B cell (primary cell): ENCODE results near the gene GGN. TPM values are rescaled to one million over a fixed set of nuclear protein-coding genes. Genes with fewer than 3 reads are reported as not detected.

Source experiments
- ATAC-seq: fragments of 200-7000 bp; cut with Tn5 transposase; one replicate; pipeline ENCODE4 v1.10.0; 2021; ENCODE audit warnings: low read depth, mild to moderate bottlenecking, moderate number of reproducible peaks, moderate library complexity
- CTCF ChIA-PET: fragments of 350-600 bp; sonication (Branson Sonifier 250); formaldehyde crosslinking; loops from one replicate; lab custom pipeline; 2021; ENCODE audit warnings: antibody characterized with exemption, inconsistent platforms; lab: Charles Lee
- POLR2A ChIA-PET: fragments of 350-600 bp; sonication (Branson Sonifier 250); formaldehyde crosslinking; loops from one replicate; lab custom pipeline; 2021; ENCODE audit warnings: antibody characterized with exemption; lab: Charles Lee
- DNase-seq: peaks from one replicate; pipeline ENCODE4 v3.0.0; 2013
- H2AFZ ChIP-seq: 2 replicates; pipeline ENCODE4 v1.6.1; 2012; ENCODE audit warnings: mild to moderate bottlenecking, low read depth, low read length; ENCODE audit not compliant: insufficient read depth, poor library complexity, severe bottlenecking
- H3K27ac ChIP-seq, 2 donors: 1 replicate in 1 of 2; 2 replicates in 1 of 2; pipeline ENCODE4 v1.5.1; 2012 to 2013; ENCODE audit warnings: low read length in 2 of 2, mild to moderate bottlenecking in 2 of 2, moderate library complexity in 1 of 2
- H3K27me3 ChIP-seq, 4 experiments: fragments of 200-600 bp in 1 of 4; sonication (generic) in 1 of 4; replicated peaks in 1 of 4; 1 replicate in 2 of 4; 2 replicates in 2 of 4; pipeline versions ENCODE4 v1.6.1 to v1.7.0; 2013 to 2016; ENCODE audit warnings: low read length in 3 of 4, mild to moderate bottlenecking in 2 of 4, mixed read lengths in 1 of 4, moderate library complexity in 1 of 4; ENCODE audit not compliant: insufficient read depth in 4 of 4, control insufficient read depth in 3 of 4; ENCODE audit errors: control extremely low read depth in 1 of 4
- H3K36me3 ChIP-seq, 2 experiments: replicated peaks in 1 of 2; 1 replicate in 1 of 2; 2 replicates in 1 of 2; pipeline versions ENCODE4 v1.6.1 to v1.7.1; 2013; ENCODE audit warnings: low read length in 1 of 2; ENCODE audit not compliant: insufficient read depth in 2 of 2, control insufficient read depth in 1 of 2; ENCODE audit errors: control extremely low read depth in 1 of 2, extremely low read depth in 1 of 2
- H3K4me1 ChIP-seq, 2 donors: fragments of 200-600 bp in 1 of 2; sonication (generic) in 1 of 2; 1 replicate in 1 of 2; 2 replicates in 1 of 2; pipeline versions ENCODE4 v1.5.1 to v1.6.1; 2013 to 2017; ENCODE audit warnings: low read length in 2 of 2; ENCODE audit not compliant: control insufficient read depth in 2 of 2, insufficient read depth in 2 of 2
- H3K4me2 ChIP-seq: replicated peaks from 2 replicates; pipeline ENCODE3; 2012; ENCODE audit warnings: mild to moderate bottlenecking, low read depth, low read length; ENCODE audit not compliant: poor library complexity, severe bottlenecking
- H3K4me3 ChIP-seq, 5 experiments: fragments of 200-600 bp in 1 of 5; sonication (generic) in 1 of 5; 1 replicate in 3 of 5; 2 replicates in 2 of 5; pipeline versions ENCODE4 v1.5.1 to v1.7.0; 2011 to 2016; ENCODE audit warnings: low read length in 4 of 5, mild to moderate bottlenecking in 4 of 5, low read depth in 2 of 5, control low read depth in 1 of 5, moderate library complexity in 1 of 5; ENCODE audit not compliant: insufficient read depth in 1 of 5; ENCODE audit errors: control extremely low read depth in 1 of 5, extremely low read depth in 1 of 5
- H3K79me2 ChIP-seq: fragments of 200-600 bp; sonication (generic); one replicate; pipeline ENCODE4 v1.6.0; 2016; ENCODE audit warnings: low read length; ENCODE audit not compliant: control insufficient read depth, insufficient read depth
- H3K9ac ChIP-seq: fragments of 200-600 bp; sonication (generic); 2 replicates; pipeline ENCODE4 v1.6.1; 2017; ENCODE audit warnings: mild to moderate bottlenecking, low read length, moderate library complexity
- H3K9me3 ChIP-seq, 3 donors: one replicate each; pipeline versions ENCODE4 v1.6.1 to v1.7.1; 2013; ENCODE audit warnings: low read length in 2 of 3; ENCODE audit not compliant: control insufficient read depth in 2 of 3, insufficient read depth in 1 of 3; ENCODE audit errors: control extremely low read depth in 1 of 3
- H4K20me1 ChIP-seq: 2 replicates; pipeline ENCODE4 v1.6.0; 2012; ENCODE audit warnings: mild to moderate bottlenecking, low read length; ENCODE audit not compliant: insufficient read depth, control insufficient read depth, poor library complexity, severe bottlenecking
- H3K27ac Mint-ChIP-seq: one replicate; pipeline ENCODE4 v1.8.0; 2021; ENCODE audit warnings: mixed read lengths
- H3K27me3 Mint-ChIP-seq: one replicate; pipeline ENCODE4 v1.8.0; 2021; ENCODE audit warnings: mixed read lengths
- H3K4me1 Mint-ChIP-seq: one replicate; pipeline ENCODE4 v1.8.0; 2021; ENCODE audit warnings: mixed read lengths
- H3K4me3 Mint-ChIP-seq: one replicate; pipeline ENCODE4 v1.8.0; 2021; ENCODE audit warnings: mixed read lengths
- H3K9me3 Mint-ChIP-seq: one replicate; pipeline ENCODE4 v1.8.0; 2022; ENCODE audit warnings: mixed read lengths; ENCODE audit not compliant: insufficient read depth
- CTCF ChIP-seq: fragments of 200-600 bp; IDR thresholded peaks from one replicate; pipeline ENCODE4 v1.8.0; 2022; ENCODE audit warnings: antibody characterized with exemption, mild to moderate bottlenecking
- EZH2 ChIP-seq: IDR thresholded peaks from 2 replicates; pipeline ENCODE4 v1.6.1; 2012; ENCODE audit warnings: borderline replicate concordance, low read depth, mild to moderate bottlenecking, moderate library complexity, low read length; ENCODE audit not compliant: insufficient read depth, poor library complexity, severe bottlenecking
- WGBS: methylation state at CpG from one replicate; pipeline ENCODE4 v1.1.5; 2013; ENCODE audit warnings: missing lambda C conversion rate; ENCODE audit not compliant: insufficient coverage; 5-methylcytosine and 5-hydroxymethylcytosine counted together
- intact Hi-C: fragments of 100-400 bp; cut with micrococcal nuclease; formaldehyde crosslinking; loops from one replicate; pipeline ENCODE4 v1.10.0; 2022
- polyA plus RNA-seq: library from polyadenylated mRNA; depleted of rRNA; stranded (reverse); fragments of >200 nt; gene quantifications from 2 replicates; pipeline ENCODE4 v1.2.3, GENCODE V29; 2012
- total RNA-seq, 2 donors: library from RNA; stranded (reverse); fragments of 120-200 nt in 1 of 2; gene quantifications; 1 replicate in 1 of 2; 2 replicates in 1 of 2; pipeline versions ENCODE4 v1.2.3 to v1.2.4, GENCODE V29; 2013 to 2022

GGN gene
- total and polyA plus RNA-seq, 2 donors (not counting 1 experiment from before 2014, with no cell fraction given) = 0.34 TPM; not detected in 1

- peak overlapping the region; percentile 61 for H2AFZ ChIP-seq
- intact Hi-C loops = no loop called here
Measured at GRCh38 chr19:38417146-38417543, 29.3 kb upstream of the GGN start.

More at GRCh38 chr19:38417146-38417543, 29.3 kb upstream of the GGN start:
- H3K27ac ChIP-seq = peak overlapping the region in 1 of 2 donors; percentile 34
- H4K20me1 ChIP-seq = no peaks in the 10 kb centered on the region
- CTCF ChIA-PET = interaction anchor here (0.8 kb wide), 1 partner anchor 14 kb away, joined by 3 read pairs; the partner anchor contains the start of gene FAM98C
- H3K79me2 ChIP-seq = no peaks in the 10 kb centered on the region
- H3K9me3 ChIP-seq = peaks cover 0 to 2% (median 0%) of the 10 kb centered on the region in 3 donors
- WGBS = 84% methylated on average over 8 of the region's 8 CpGs
- peak overlapping the region; percentile 79 for H3K4me2 ChIP-seq
- peak overlapping the region in 3 of 5 experiments; percentile 43 to 64 (median 57) for H3K4me3 ChIP-seq
- H3K9ac ChIP-seq = peak overlapping the region; percentile 66
- ATAC-seq (no peak), DNase-seq (no peak)
- Mint-ChIP-seq H3K9me3 (no peaks in the 10 kb centered on the region), H3K4me3 (peak overlapping the region; percentile 90), H3K27me3 (no peaks in the 10 kb centered on the region), H3K4me1 (peaks cover 19% of the 10 kb centered on the region), H3K27ac (peak overlapping the region; percentile 81)
- no peaks in the 10 kb centered on the region for H3K27me3 ChIP-seq
- H3K4me1 ChIP-seq = peaks cover 13 to 24% of the 10 kb centered on the region in 2 donors
- POLR2A ChIA-PET = no interaction called here
- TF ChIP-seq EZH2 (no peak), CTCF (no peak)
- no peaks in the 10 kb centered on the region for H3K36me3 ChIP-seq
